Measurements from ENCODE around the gene XKR7.
"Not testable (repeated sequence)": the region's sequence is repeated elsewhere in the genome, so short reads cannot be mapped to it uniquely, and the experiment has no call there.

The XKR7 gene

GRCh38 chr20:31967830-31968249 is at the start of gene XKR7:
XKR7 (plus strand) TSS chr20:31968151; CDS start chr20:31968176, 25 bp downstream.
- peak; percentile 77 for DNase-seq

GRCh38 chr20:31918466-31919105 is 49.4 kb upstream of the XKR7 start:
- DNase-seq, result no peak
- H3K36me3 ChIP-seq, result no peaks in the 10 kb centered on the region
- no peaks in the 10 kb centered on the region for H3K27me3 ChIP-seq (ENCODE audit: insufficient read depth, low read depth, severe bottlenecking)
- no peak overlapping the region for H3K4me3 ChIP-seq (ENCODE audit: low read depth, low read length)
- H3K9me3 ChIP-seq (ENCODE audit: severe bottlenecking), result no peaks in the 10 kb centered on the region
- TF ChIP-seq CTCF (IDR thresholded peaks at IDR 0.05; ENCODE audit: low read depth, low read length), result no peak
- no peak overlapping the region for H3K27ac ChIP-seq

More at GRCh38 chr20:31967830-31968249, at the start of gene XKR7:
- no peaks in the 10 kb centered on the region for H3K9me3 ChIP-seq (ENCODE audit: severe bottlenecking)
- no peaks in the 10 kb centered on the region for H3K27me3 ChIP-seq (ENCODE audit: insufficient read depth, low read depth, severe bottlenecking)
- peak within 1 kb of the TSS; percentile 91 for H3K4me3 ChIP-seq (ENCODE audit: low read depth, low read length)
- peak within 1 kb of the TSS; percentile 79 for H3K27ac ChIP-seq
- TF ChIP-seq CTCF (IDR thresholded peaks at IDR 0.05; ENCODE audit: low read depth, low read length), result no peak
- H3K36me3 ChIP-seq, result peaks cover 17% of the 10 kb centered on the region

DNA sequence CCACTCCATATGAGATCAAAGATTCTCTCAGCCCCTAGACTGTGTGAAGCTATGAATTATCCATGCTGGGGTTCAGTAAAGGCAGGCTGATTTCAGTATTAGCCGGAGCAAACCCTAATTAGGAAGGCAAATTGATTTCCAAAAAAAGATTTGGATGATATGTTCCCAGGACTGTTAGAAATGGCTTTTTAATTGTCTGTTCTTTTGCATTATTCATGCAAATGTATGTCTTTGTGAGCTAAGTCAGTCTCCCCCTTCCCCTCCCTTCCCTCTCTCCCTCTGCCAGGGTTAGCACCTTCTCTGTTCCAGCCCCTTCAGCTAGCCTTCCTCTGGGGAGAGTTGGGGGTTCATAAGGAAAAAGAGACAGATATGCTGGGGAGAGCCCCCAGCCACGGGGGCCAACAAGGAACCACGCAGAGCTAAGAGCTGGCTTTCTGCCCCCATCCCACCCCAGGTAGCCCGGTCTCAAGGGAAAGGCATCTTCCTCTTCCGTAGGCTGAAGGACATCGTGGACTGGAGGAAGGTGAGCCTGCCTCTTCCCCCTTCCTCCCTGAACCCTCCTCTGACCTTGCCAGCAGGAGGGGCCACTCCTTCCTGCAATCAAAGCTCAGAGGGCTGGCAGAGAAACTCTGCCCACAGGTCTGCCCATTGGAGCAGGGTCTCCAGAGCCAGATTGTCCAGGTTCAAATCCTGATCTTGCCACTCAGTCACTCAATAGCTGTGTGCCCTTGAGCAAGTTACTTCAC is 48.4 kb upstream of the XKR7 start:
- Histone ChIP-seq H3K4me3 (ENCODE audit: low read depth, low read length) (no peak overlapping the region), H3K36me3 (no peaks in the 10 kb centered on the region), H3K9me3 (ENCODE audit: severe bottlenecking) (no peaks in the 10 kb centered on the region), H3K27me3 (ENCODE audit: insufficient read depth, low read depth, severe bottlenecking) (no peaks in the 10 kb centered on the region), H3K27ac (no peak overlapping the region)
- DNase-seq, result no peak
- TF ChIP-seq CTCF (IDR thresholded peaks at IDR 0.05; ENCODE audit: low read depth, low read length), result no peak

- no peak for TF ChIP-seq CTCF (IDR thresholded peaks at IDR 0.05; ENCODE audit: low read depth, low read length)
- no peak for DNase-seq
- Histone ChIP-seq H3K27ac (no peak overlapping the region), H3K9me3 (ENCODE audit: severe bottlenecking) (no peaks in the 10 kb centered on the region), H3K27me3 (ENCODE audit: insufficient read depth, low read depth, severe bottlenecking) (no peaks in the 10 kb centered on the region), H3K4me3 (ENCODE audit: low read depth, low read length) (no peak overlapping the region), H3K36me3 (no peaks in the 10 kb centered on the region)
Observed at GRCh38 chr20:31920275-31920855, 47.6 kb upstream of the XKR7 start.

GRCh38 chr20:31921480-31921879 is 46.5 kb upstream of the XKR7 start:
- DNase-seq; H3K27ac ChIP-seq; H3K9me3 ChIP-seq (ENCODE audit: severe bottlenecking); H3K4me3 ChIP-seq (ENCODE audit: low read depth, low read length); H3K36me3 ChIP-seq; H3K27me3 ChIP-seq (ENCODE audit: insufficient read depth, low read depth, severe bottlenecking): not testable (repeated sequence)

DNA sequence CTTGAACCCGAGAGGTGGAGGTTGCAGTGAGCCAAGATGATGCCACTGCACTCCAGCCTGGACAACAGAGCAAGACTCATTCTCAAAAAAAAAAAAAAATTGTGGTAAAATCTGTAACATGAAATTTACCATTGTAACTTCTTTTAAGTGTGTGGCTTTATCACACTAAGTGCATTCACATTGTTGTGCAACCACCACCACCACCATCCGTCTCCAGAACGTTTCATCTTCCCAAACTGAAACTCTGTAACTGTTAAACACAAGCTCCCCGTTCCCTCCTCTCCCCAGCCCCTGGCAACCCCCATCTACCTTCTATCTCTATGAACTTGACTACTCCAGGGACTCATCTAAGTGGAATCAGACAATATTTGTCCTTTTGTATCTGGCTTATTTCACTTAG is 45.8 kb upstream of the XKR7 start:
- no peak overlapping the region for H3K4me3 ChIP-seq (ENCODE audit: low read depth, low read length)
- no peak for DNase-seq
- no peaks in the 10 kb centered on the region for H3K9me3 ChIP-seq (ENCODE audit: severe bottlenecking)
- no peak overlapping the region for H3K27ac ChIP-seq
- no peaks in the 10 kb centered on the region for H3K36me3 ChIP-seq
- TF ChIP-seq CTCF (IDR thresholded peaks at IDR 0.05; ENCODE audit: low read depth, low read length), result no peak
- no peaks in the 10 kb centered on the region for H3K27me3 ChIP-seq (ENCODE audit: insufficient read depth, low read depth, severe bottlenecking)

Data from WERI-Rb-1 (cell line).